ENCODE results near the gene TTC19. TPM values are rescaled to one million over a fixed set of nuclear protein-coding genes. Genes with fewer than 3 reads are reported as not detected.

The TTC19 gene
- total RNA-seq = 26.2 and 31.3 TPM in 2 replicates

GRCh38 chr17:15999141-15999973 lies at the start of gene TTC19, which contains the start of gene ZSWIM7:
Gene TTC19, plus strand, starts transcription at chr17:15999824. Its CDS starts 25 bp downstream, at chr17:15999849.
Gene ZSWIM7, minus strand, starts transcription at chr17:15999704. Its CDS starts 110 bp downstream, at chr17:15999594.

Other genes with a start within 250 kb of the TTC19 start
- 10.4 and 12.6 TPM in 2 replicates for gene ADORA2B, start 54.7 kb upstream of the TTC19 start, total RNA-seq
- 8.1 and 14.9 TPM in 2 replicates for gene ZSWIM7, start 120 bp upstream of the TTC19 start, total RNA-seq
- gene NCOR1, start 215.7 kb downstream of the TTC19 start, total RNA-seq = 97.9 and 118 TPM in 2 replicates
- gene PIGL, start 217.4 kb downstream of the TTC19 start, total RNA-seq = 23.7 and 25.6 TPM in 2 replicates